Natural killer cell (primary cell): ENCODE measurements around the gene TAS2R30. TPM values are rescaled to one million over a fixed set of nuclear protein-coding genes. Genes with fewer than 3 reads are reported as not detected.
A peak's percentile ranks its signal among the peaks of the same experiment; 100 is the strongest.
"Not testable (repeated sequence)": the region's sequence is repeated elsewhere in the genome, so short reads cannot be mapped to it uniquely, and the experiment has no call there.

Experiments
- ATAC-seq, 3 donors: fragments of 150-1000 bp in 2 of 3; fragments of 200-7000 bp in 1 of 3; cut with Tn5 transposase; 1 replicate in 1 of 3; 2 replicates in 2 of 3; pipeline ENCODE4 v1.10.0; 2021; ENCODE audit warnings: mild to moderate bottlenecking in 2 of 3, moderate library complexity in 2 of 3
- DNase-seq, 2 donors: peaks; one replicate each; pipeline versions ENCODE4 v3.0.0 to v3.0.0-alpha.2; 2013 to 2021; ENCODE audit warnings: mixed read lengths in 1 of 2
- H3K27ac ChIP-seq: one replicate; pipeline ENCODE4 v1.5.1; 2013; ENCODE audit warnings: mild to moderate bottlenecking, low read length
- H3K27me3 ChIP-seq: one replicate; pipeline ENCODE4 v1.6.1; 2013; ENCODE audit warnings: low read length; ENCODE audit not compliant: control insufficient read depth, insufficient read depth
- H3K36me3 ChIP-seq: one replicate; pipeline ENCODE4 v1.6.1; 2013; ENCODE audit warnings: low read length; ENCODE audit not compliant: control insufficient read depth, insufficient read depth
- H3K4me1 ChIP-seq: one replicate; pipeline ENCODE4 v1.6.1; 2013; ENCODE audit warnings: low read length; ENCODE audit not compliant: control insufficient read depth, insufficient read depth
- H3K4me3 ChIP-seq: one replicate; pipeline ENCODE4 v1.5.1; 2013; ENCODE audit warnings: low read length
- H3K9me3 ChIP-seq: one replicate; pipeline ENCODE4 v1.6.1; 2013; ENCODE audit warnings: low read length; ENCODE audit not compliant: control insufficient read depth, insufficient read depth
- H3K27ac Mint-ChIP-seq, 2 donors: one replicate each; pipeline ENCODE4 v1.8.0; 2022; ENCODE audit warnings: mild to moderate bottlenecking in 2 of 2, mixed read lengths in 2 of 2, moderate library complexity in 1 of 2
- H3K27me3 Mint-ChIP-seq, 2 donors: one replicate each; pipeline ENCODE4 v1.8.0; 2022; ENCODE audit warnings: low read depth in 2 of 2, mixed read lengths in 2 of 2
- H3K36me3 Mint-ChIP-seq: one replicate; pipeline ENCODE4 v1.8.0; 2022; ENCODE audit warnings: mixed read lengths
- H3K4me1 Mint-ChIP-seq, 2 donors: one replicate each; pipeline ENCODE4 v1.8.0; 2022; ENCODE audit warnings: mixed read lengths in 2 of 2
- H3K4me3 Mint-ChIP-seq: one replicate; pipeline ENCODE4 v1.8.0; 2022; ENCODE audit warnings: mild to moderate bottlenecking, moderate library complexity, mixed read lengths
- H3K9me3 Mint-ChIP-seq, 2 donors: one replicate each; pipeline ENCODE4 v1.8.0; 2022; ENCODE audit warnings: mixed read lengths in 2 of 2
- CTCF ChIP-seq: fragments of 200-600 bp; IDR thresholded peaks from one replicate; pipeline ENCODE4 v1.8.0; 2022; ENCODE audit warnings: antibody characterized with exemption
- WGBS: methylation state at CpG from one replicate; pipeline ENCODE4 v1.1.7; 2013; ENCODE audit warnings: missing lambda C conversion rate; ENCODE audit not compliant: insufficient coverage; 5-methylcytosine and 5-hydroxymethylcytosine counted together
- intact Hi-C: fragments of 100-400 bp; cut with micrococcal nuclease; formaldehyde crosslinking; loops from one replicate; pipeline ENCODE4 v1.14.2; 2022
- total RNA-seq, 4 donors: library from RNA; stranded (reverse); fragments of 120-200 nt in 1 of 4; gene quantifications; one replicate each; pipeline versions ENCODE4 v1.2.3 to v1.2.4, GENCODE V29; 2013 to 2022

The TAS2R30 gene
- total RNA-seq, 3 donors from 2014 or later (not counting 1 experiment from before 2014, with no cell fraction given) = 6.9 to 9.7 (median 6.9) TPM

GRCh38 chr12:11133816-11134215 is 628 bp downstream of the TAS2R30 start:
- intact Hi-C loops = no loop called here
- ATAC-seq = no peak
- no peak overlapping the region for H3K4me3 ChIP-seq
- H3K27ac ChIP-seq = no peak overlapping the region
- no peaks in the 10 kb centered on the region for H3K27me3 Mint-ChIP-seq
- DNase-seq = no peak
- no peaks in the 10 kb centered on the region for H3K9me3 ChIP-seq
- 100% methylated on average over 2 of the region's 2 CpGs for WGBS
- no peak overlapping the region for H3K4me3 Mint-ChIP-seq
- H3K4me1 Mint-ChIP-seq = peaks cover 35 to 55% of the 10 kb centered on the region in 2 donors
- H3K27ac Mint-ChIP-seq = peak overlapping the region in 1 of 2 donors; percentile 58
- H3K4me1 ChIP-seq = no peaks in the 10 kb centered on the region
- H3K36me3 Mint-ChIP-seq = no peaks in the 10 kb centered on the region
- H3K27me3 ChIP-seq = no peaks in the 10 kb centered on the region
- H3K9me3 Mint-ChIP-seq = no peaks in the 10 kb centered on the region
- no peak for TF ChIP-seq CTCF
- no peaks in the 10 kb centered on the region for H3K36me3 ChIP-seq

GRCh38 chr12:11133162-11133561 is 1.3 kb downstream of the TAS2R30 start:
- H3K9me3 Mint-ChIP-seq = no peaks in the 10 kb centered on the region
- TF ChIP-seq CTCF = no peak
- no peaks in the 10 kb centered on the region for H3K27me3 ChIP-seq
- no peaks in the 10 kb centered on the region for H3K36me3 Mint-ChIP-seq
- H3K9me3 ChIP-seq = no peaks in the 10 kb centered on the region
- H3K27ac Mint-ChIP-seq = peak overlapping the region in 1 of 2 donors; percentile 58
- ATAC-seq = no peak
- peaks cover 35 to 60% of the 10 kb centered on the region in 2 donors for H3K4me1 Mint-ChIP-seq
- no peaks in the 10 kb centered on the region for H3K36me3 ChIP-seq
- no peaks in the 10 kb centered on the region for H3K27me3 Mint-ChIP-seq
- H3K4me3 ChIP-seq = no peak overlapping the region
- no peak for DNase-seq
- no peak overlapping the region for H3K4me3 Mint-ChIP-seq
- no peaks in the 10 kb centered on the region for H3K4me1 ChIP-seq
- WGBS = 94% methylated on average over 2 of the region's 2 CpGs
- no peak overlapping the region for H3K27ac ChIP-seq
- intact Hi-C loops = no loop called here

- Mint-ChIP-seq H3K4me1 (peaks cover 38 to 54% of the 10 kb centered on the region in 2 donors), H3K4me3 (no peak overlapping the region), H3K9me3 (no peaks in the 10 kb centered on the region), H3K36me3 (no peaks in the 10 kb centered on the region), H3K27me3 (no peaks in the 10 kb centered on the region), H3K27ac (no peak overlapping the region)
- H3K4me1 ChIP-seq = no peaks in the 10 kb centered on the region
- intact Hi-C loops = no loop called here
- H3K27ac ChIP-seq = no peak overlapping the region
- ATAC-seq (no peak), DNase-seq (no peak)
- TF ChIP-seq CTCF = no peak
- WGBS = 0% methylated on average over 1 of the region's 2 CpGs
- no peaks in the 10 kb centered on the region for H3K36me3 ChIP-seq
- no peak overlapping the region for H3K4me3 ChIP-seq
- H3K9me3 ChIP-seq = no peaks in the 10 kb centered on the region
- no peaks in the 10 kb centered on the region for H3K27me3 ChIP-seq
These were observed 3.4 kb downstream of the TAS2R30 start for GRCh38 chr12:11130999-11131398.

- 98% methylated on average over 3 of the region's 3 CpGs for WGBS
- no peak overlapping the region for H3K4me3 Mint-ChIP-seq
- H3K27ac ChIP-seq = no peak overlapping the region
These were observed 4.1 kb downstream of the TAS2R30 start for GRCh38 chr12:11130382-11130781.

GRCh38 chr12:11114130-11114529 is 20.3 kb downstream of the TAS2R30 start:
- H3K4me1 ChIP-seq, H3K4me3 ChIP-seq, H3K27me3 ChIP-seq, intact Hi-C loops, ATAC-seq, H3K9me3 Mint-ChIP-seq, H3K36me3 Mint-ChIP-seq, H3K27ac ChIP-seq, H3K4me3 Mint-ChIP-seq, H3K36me3 ChIP-seq, H3K27ac Mint-ChIP-seq, DNase-seq, H3K9me3 ChIP-seq, H3K27me3 Mint-ChIP-seq: not testable (repeated sequence)
- H3K4me1 Mint-ChIP-seq = peaks cover 69 to 70% of the 10 kb centered on the region in 2 donors
- WGBS = 100% methylated on average over 1 of the region's 1 CpG

More at GRCh38 chr12:11130382-11130781, 4.1 kb downstream of the TAS2R30 start:
- H3K36me3 ChIP-seq = no peaks in the 10 kb centered on the region
- H3K9me3 Mint-ChIP-seq = no peaks in the 10 kb centered on the region
- intact Hi-C loops = no loop called here
- H3K36me3 Mint-ChIP-seq = no peaks in the 10 kb centered on the region
- peaks cover 37 to 50% of the 10 kb centered on the region in 2 donors for H3K4me1 Mint-ChIP-seq
- no peaks in the 10 kb centered on the region for H3K9me3 ChIP-seq
- no peaks in the 10 kb centered on the region for H3K4me1 ChIP-seq
- H3K27ac Mint-ChIP-seq = no peak overlapping the region
- no peaks in the 10 kb centered on the region for H3K27me3 Mint-ChIP-seq
- no peak overlapping the region for H3K4me3 ChIP-seq
- ATAC-seq = no peak
- no peak for DNase-seq
- H3K27me3 ChIP-seq = no peaks in the 10 kb centered on the region
- no peak for TF ChIP-seq CTCF
